MM.1S (cell line): ENCODE data around the gene COPS9.

Source experiments
- CTCF ChIP-seq: fragments of 300-600 bp; sonication (generic); IDR thresholded peaks from 2 replicates; pipeline ENCODE4 v1.5.1; 2016; ENCODE audit warnings: antibody characterized with exemption, low read length, mixed read lengths
- EZH2phosphoT487 ChIP-seq: fragments of 300-600 bp; sonication (generic); IDR thresholded peaks from 2 replicates; pipeline ENCODE4 v1.6.1; 2018; ENCODE audit warnings: antibody characterized with exemption, low read length

GRCh38 chr2:240138254-240138984, 2.3 kb upstream of the COPS9 start:
- TF ChIP-seq CTCF (no peak), EZH2phosphoT487 (no peak)
